Measurements from ENCODE around the gene CLPX. TPM values are rescaled to one million over a fixed set of nuclear protein-coding genes. Genes with fewer than 3 reads are reported as not detected.
"Not testable (repeated sequence)": the region's sequence is repeated elsewhere in the genome, so short reads cannot be mapped to it uniquely, and the experiment has no call there.

Gene CLPX
- total RNA-seq, 2 donors from 2014 or later: 60.5 to 62.7 TPM

- Mint-ChIP-seq H3K9me3 (no peaks in the 10 kb centered on the region), H3K27me3 (ENCODE audit: insufficient read depth) (peaks cover 2% of the 10 kb centered on the region), H3K4me1 (peaks cover 10% of the 10 kb centered on the region), H3K36me3 (ENCODE audit: low read depth) (no peaks in the 10 kb centered on the region), H3K4me3 (no peak overlapping the region), H3K27ac (no peak overlapping the region)
- Histone ChIP-seq H3K36me3 (ENCODE audit: control insufficient read depth, insufficient read depth, low read length) (no peaks in the 10 kb centered on the region), H3K27me3 (ENCODE audit: control insufficient read depth, insufficient read depth, low read length, poor library complexity, severe bottlenecking) (peaks cover 6% of the 10 kb centered on the region), H3K4me1 (ENCODE audit: control insufficient read depth, insufficient read depth, low read length) (no peaks in the 10 kb centered on the region), H3K27ac (ENCODE audit: low read depth, low read length) (no peak overlapping the region), H3K4me3 (ENCODE audit: low read length) (no peak overlapping the region), H3K9me3 (ENCODE audit: control insufficient read depth, low read length) (no peaks in the 10 kb centered on the region), H3K9ac (ENCODE audit: extremely low read depth, low read length, poor library complexity, severe bottlenecking) (no peak overlapping the region)
- peak; percentile 51 for TF ChIP-seq CTCF (conservative IDR thresholded peaks at IDR 0.05)
- peak; percentile 48 for DNase-seq
- 58 to 79% methylated on average over 2 to 5 of the region's 7 CpGs for WGBS, 2 experiments (ENCODE audit: insufficient coverage in 1 of 2, insufficient read length in 1 of 2)
Observed at GRCh38 chr15:65194826-65195547, 9.8 kb upstream of the CLPX start.

GRCh38 chr15:65192016-65192415 lies 6.9 kb upstream of the CLPX start:
- Mint-ChIP-seq H3K27me3 (ENCODE audit: insufficient read depth) (peaks cover 2% of the 10 kb centered on the region), H3K4me3 (no peak overlapping the region), H3K9me3 (no peaks in the 10 kb centered on the region), H3K36me3 (ENCODE audit: low read depth) (no peaks in the 10 kb centered on the region), H3K4me1 (peaks cover 11% of the 10 kb centered on the region), H3K27ac (no peak overlapping the region)
- no peak overlapping the region for H3K27ac ChIP-seq (ENCODE audit: low read depth, low read length)
- no peaks in the 10 kb centered on the region for H3K4me1 ChIP-seq (ENCODE audit: control insufficient read depth, insufficient read depth, low read length)
- no peaks in the 10 kb centered on the region for H3K36me3 ChIP-seq (ENCODE audit: control insufficient read depth, insufficient read depth, low read length)
- 94 to 95% methylated on average over 5 of the region's 5 CpGs for WGBS, 2 experiments (ENCODE audit: insufficient coverage in 1 of 2, insufficient read length in 1 of 2)
- H3K4me3 ChIP-seq (ENCODE audit: low read length): no peak overlapping the region
- DNase-seq: no peak
- TF ChIP-seq CTCF (conservative IDR thresholded peaks at IDR 0.05): no peak
- no peaks in the 10 kb centered on the region for H3K27me3 ChIP-seq (ENCODE audit: control insufficient read depth, insufficient read depth, low read length, poor library complexity, severe bottlenecking)
- H3K9me3 ChIP-seq (ENCODE audit: control insufficient read depth, low read length): no peaks in the 10 kb centered on the region
- H3K9ac ChIP-seq (ENCODE audit: extremely low read depth, low read length, poor library complexity, severe bottlenecking): no peak overlapping the region

- Mint-ChIP-seq H3K27ac (no peak overlapping the region), H3K27me3 (ENCODE audit: insufficient read depth) (no peaks in the 10 kb centered on the region), H3K4me3 (no peak overlapping the region), H3K9me3 (no peaks in the 10 kb centered on the region), H3K36me3 (ENCODE audit: low read depth) (no peaks in the 10 kb centered on the region), H3K4me1 (peaks cover 7% of the 10 kb centered on the region)
- 0 to 21% methylated on average over 2 to 3 of the region's 3 CpGs for WGBS, 2 experiments (ENCODE audit: insufficient coverage in 1 of 2, insufficient read length in 1 of 2)
- Histone ChIP-seq H3K9ac (ENCODE audit: extremely low read depth, low read length, poor library complexity, severe bottlenecking) (no peak overlapping the region), H3K36me3 (ENCODE audit: control insufficient read depth, insufficient read depth, low read length) (no peaks in the 10 kb centered on the region), H3K9me3 (ENCODE audit: control insufficient read depth, low read length) (no peaks in the 10 kb centered on the region), H3K27ac (ENCODE audit: low read depth, low read length) (no peak overlapping the region), H3K4me3 (ENCODE audit: low read length) (no peak overlapping the region), H3K4me1 (ENCODE audit: control insufficient read depth, insufficient read depth, low read length) (no peaks in the 10 kb centered on the region), H3K27me3 (ENCODE audit: control insufficient read depth, insufficient read depth, low read length, poor library complexity, severe bottlenecking) (no peaks in the 10 kb centered on the region)
- DNase-seq: peak; percentile 78
- TF ChIP-seq CTCF (conservative IDR thresholded peaks at IDR 0.05): peak; percentile 92
Observed at GRCh38 chr15:65189102-65189740, 4.1 kb upstream of the CLPX start.

GRCh38 chr15:65188472-65188871 lies 3.3 kb upstream of the CLPX start:
- H3K27ac Mint-ChIP-seq; H3K27me3 ChIP-seq (ENCODE audit: control insufficient read depth, insufficient read depth, low read length, poor library complexity, severe bottlenecking); DNase-seq; H3K9me3 ChIP-seq (ENCODE audit: control insufficient read depth, low read length); H3K4me1 ChIP-seq (ENCODE audit: control insufficient read depth, insufficient read depth, low read length); H3K4me3 ChIP-seq (ENCODE audit: low read length); H3K36me3 ChIP-seq (ENCODE audit: control insufficient read depth, insufficient read depth, low read length); H3K27ac ChIP-seq (ENCODE audit: low read depth, low read length); H3K9me3 Mint-ChIP-seq; H3K4me3 Mint-ChIP-seq; H3K27me3 Mint-ChIP-seq (ENCODE audit: insufficient read depth); H3K9ac ChIP-seq (ENCODE audit: extremely low read depth, low read length, poor library complexity, severe bottlenecking); H3K4me1 Mint-ChIP-seq; H3K36me3 Mint-ChIP-seq (ENCODE audit: low read depth): not testable (repeated sequence)
- 83 to 85% methylated on average over 9 of the region's 9 CpGs for WGBS, 2 experiments (ENCODE audit: insufficient coverage in 1 of 2, insufficient read length in 1 of 2)
